GM12864 (cell line): ENCODE results near the gene MACROD2.

ENCODE experiments used
- DNase-seq: peaks from one replicate; pipeline ENCODE4 v3.0.0-alpha.2; 2011; ENCODE audit warnings: low read depth
- H3K4me3 ChIP-seq: 2 replicates; pipeline ENCODE4 v1.5.1; 2011; ENCODE audit warnings: mild to moderate bottlenecking, low read depth, low read length, control low read depth
- CTCF ChIP-seq: IDR thresholded peaks from 2 replicates; pipeline ENCODE4 v1.5.1; 2011; ENCODE audit warnings: low read depth, mild to moderate bottlenecking, moderate library complexity, low read length, control low read depth, inconsistent platforms; ENCODE audit errors: missing control alignments

The MACROD2 gene

GRCh38 chr20:14559612-14560011, 564.3 kb downstream of the MACROD2 start:
- no peak for TF ChIP-seq CTCF
- DNase-seq = no peak
- no peak overlapping the region for H3K4me3 ChIP-seq

GRCh38 chr20:14561741-14562221, 566.5 kb downstream of the MACROD2 start:
- H3K4me3 ChIP-seq = no peak overlapping the region
- no peak for TF ChIP-seq CTCF
- DNase-seq = no peak

GRCh38 chr20:14562981-14563380, 567.7 kb downstream of the MACROD2 start:
- H3K4me3 ChIP-seq = no peak overlapping the region
- TF ChIP-seq CTCF = no peak
- DNase-seq = no peak

- TF ChIP-seq CTCF = no peak
- no peak overlapping the region for H3K4me3 ChIP-seq
- no peak for DNase-seq
Measured at GRCh38 chr20:14566505-14566904, 571.2 kb downstream of the MACROD2 start.

GRCh38 chr20:14568225-14568624, 572.9 kb downstream of the MACROD2 start:
- no peak for TF ChIP-seq CTCF
- H3K4me3 ChIP-seq = no peak overlapping the region
- no peak for DNase-seq

GRCh38 chr20:14568701-14569100, 573.4 kb downstream of the MACROD2 start:
- DNase-seq = no peak
- H3K4me3 ChIP-seq = no peak overlapping the region
- TF ChIP-seq CTCF = no peak

GRCh38 chr20:14569641-14570040, 574.3 kb downstream of the MACROD2 start:
- H3K4me3 ChIP-seq = no peak overlapping the region
- no peak for DNase-seq
- TF ChIP-seq CTCF = no peak
